Choroid plexus epithelial cell (primary cell): ENCODE measurements around the gene ESRRB.

ENCODE experiments used
- DNase-seq: peaks from one replicate; pipeline ENCODE4 v3.0.0-alpha.2; 2010; ENCODE audit warnings: low read depth
- H3K4me3 ChIP-seq: 2 replicates; pipeline ENCODE4 v1.5.1; 2011; ENCODE audit warnings: low read depth, mild to moderate bottlenecking, control low read depth, low read length, moderate library complexity
- CTCF ChIP-seq: conservative IDR thresholded peaks from 2 replicates; pipeline ENCODE4 v1.5.1; 2011; ENCODE audit warnings: low read depth, mild to moderate bottlenecking, control low read depth, inconsistent platforms, low read length, moderate library complexity

ESRRB gene

GRCh38 chr14:76377735-76378074 is 1.8 kb downstream of the ESRRB start:
- no peak for DNase-seq
- H3K4me3 ChIP-seq, result no peak overlapping the region
- TF ChIP-seq CTCF, result no peak

GRCh38 chr14:76380991-76381390 is 5.1 kb downstream of the ESRRB start:
- no peak for DNase-seq
- no peak for TF ChIP-seq CTCF
- no peak overlapping the region for H3K4me3 ChIP-seq

GRCh38 chr14:76381817-76382494 is 6.0 kb downstream of the ESRRB start:
- no peak overlapping the region for H3K4me3 ChIP-seq
- no peak for TF ChIP-seq CTCF
- DNase-seq, result no peak

- no peak overlapping the region for H3K4me3 ChIP-seq
- TF ChIP-seq CTCF, result no peak
- DNase-seq, result no peak
Observed at GRCh38 chr14:76382495-76382832, 6.5 kb downstream of the ESRRB start.

GRCh38 chr14:76385435-76385834 is 9.5 kb downstream of the ESRRB start:
- DNase-seq, result no peak
- no peak for TF ChIP-seq CTCF
- no peak overlapping the region for H3K4me3 ChIP-seq

- TF ChIP-seq CTCF, result peak; percentile 99
- peak; percentile 76 for DNase-seq
- no peak overlapping the region for H3K4me3 ChIP-seq
Observed at GRCh38 chr14:76386944-76387782, 11.2 kb downstream of the ESRRB start.

GRCh38 chr14:76389841-76390240 is 13.9 kb downstream of the ESRRB start:
- DNase-seq, result no peak
- H3K4me3 ChIP-seq, result no peak overlapping the region
- TF ChIP-seq CTCF, result no peak
